Measurements from ENCODE around the gene CCDC40. TPM values are rescaled to one million over a fixed set of nuclear protein-coding genes. Genes with fewer than 3 reads are reported as not detected.

Gene CCDC40
- total RNA-seq, 1 experiment from 2014 or later: 14.2 TPM

DNA sequence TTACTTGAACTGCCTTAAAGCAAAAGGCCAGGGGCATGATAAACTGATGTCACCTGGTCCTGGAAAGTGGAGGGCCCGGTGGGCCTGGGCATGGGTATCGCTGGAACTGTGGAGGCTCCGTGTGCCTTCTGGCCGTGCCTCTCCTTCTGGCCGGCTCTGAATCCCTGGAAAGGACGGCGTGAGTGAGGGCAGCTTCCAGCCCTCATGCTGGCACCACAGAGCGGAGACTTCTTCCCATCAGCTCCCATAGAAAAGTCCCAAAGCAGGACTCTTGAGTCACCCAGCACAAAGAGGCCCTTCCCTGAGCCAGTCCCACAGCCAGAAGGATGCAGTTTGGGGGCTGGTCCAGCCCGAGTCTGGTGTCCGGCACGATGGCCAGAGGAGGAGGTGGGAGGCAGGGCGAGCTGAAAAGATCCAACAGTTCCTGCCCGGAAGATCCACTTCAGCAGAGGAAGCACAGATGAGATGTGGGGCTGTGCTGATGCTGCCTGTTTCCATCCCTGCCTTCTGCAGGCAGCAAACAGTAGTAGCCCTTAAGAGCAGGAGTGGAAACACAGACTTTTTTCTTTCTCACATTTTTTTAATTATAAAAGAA lies 72.7 kb downstream of the CCDC40 start:
- Histone ChIP-seq H4K20me1 (ENCODE audit: insufficient read depth) (no peaks in the 10 kb centered on the region), H3K4me3 (no peak overlapping the region), H3K4me2 (no peak overlapping the region), H3K36me3 (ENCODE audit: low read depth) (no peaks in the 10 kb centered on the region), H3K27ac (no peak overlapping the region), H3K9me3 (ENCODE audit: insufficient read depth, low read depth) (no peaks in the 10 kb centered on the region), H3K9me2 (ENCODE audit: insufficient read depth) (no peaks in the 10 kb centered on the region), H3K27me3 (ENCODE audit: insufficient read depth, low read depth) (no peaks in the 10 kb centered on the region), H2AFZ (no peak overlapping the region), H3K79me2 (ENCODE audit: low read depth) (no peaks in the 10 kb centered on the region), H3F3A (ENCODE audit: insufficient read depth, low read depth) (no peaks in the 10 kb centered on the region), H3K4me1 (replicated peaks; ENCODE audit: insufficient read depth) (no peaks in the 10 kb centered on the region)
- BruUV-seq (replicated peaks): no TSS peak
- intact Hi-C loops (cut with micrococcal nuclease; ENCODE audit: unreplicated experiment): no loop called here
- POLR2A ChIA-PET (ENCODE audit: unreplicated experiment): no interaction called here
- CTCF ChIA-PET: no interaction called here
- TF ChIP-seq, protein P1, sequence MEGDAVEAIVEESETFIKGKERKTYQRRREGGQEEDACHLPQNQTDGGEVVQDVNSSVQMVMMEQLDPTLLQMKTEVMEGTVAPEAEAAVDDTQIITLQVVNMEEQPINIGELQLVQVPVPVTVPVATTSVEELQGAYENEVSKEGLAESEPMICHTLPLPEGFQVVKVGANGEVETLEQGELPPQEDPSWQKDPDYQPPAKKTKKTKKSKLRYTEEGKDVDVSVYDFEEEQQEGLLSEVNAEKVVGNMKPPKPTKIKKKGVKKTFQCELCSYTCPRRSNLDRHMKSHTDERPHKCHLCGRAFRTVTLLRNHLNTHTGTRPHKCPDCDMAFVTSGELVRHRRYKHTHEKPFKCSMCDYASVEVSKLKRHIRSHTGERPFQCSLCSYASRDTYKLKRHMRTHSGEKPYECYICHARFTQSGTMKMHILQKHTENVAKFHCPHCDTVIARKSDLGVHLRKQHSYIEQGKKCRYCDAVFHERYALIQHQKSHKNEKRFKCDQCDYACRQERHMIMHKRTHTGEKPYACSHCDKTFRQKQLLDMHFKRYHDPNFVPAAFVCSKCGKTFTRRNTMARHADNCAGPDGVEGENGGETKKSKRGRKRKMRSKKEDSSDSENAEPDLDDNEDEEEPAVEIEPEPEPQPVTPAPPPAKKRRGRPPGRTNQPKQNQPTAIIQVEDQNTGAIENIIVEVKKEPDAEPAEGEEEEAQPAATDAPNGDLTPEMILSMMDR (conservative IDR thresholded peaks at IDR 0.05): no peak
- no peak for TF ChIP-seq EZH2 (IDR thresholded peaks at IDR 0.05; ENCODE audit: low read depth)
- DNase-seq: no peak

DNA sequence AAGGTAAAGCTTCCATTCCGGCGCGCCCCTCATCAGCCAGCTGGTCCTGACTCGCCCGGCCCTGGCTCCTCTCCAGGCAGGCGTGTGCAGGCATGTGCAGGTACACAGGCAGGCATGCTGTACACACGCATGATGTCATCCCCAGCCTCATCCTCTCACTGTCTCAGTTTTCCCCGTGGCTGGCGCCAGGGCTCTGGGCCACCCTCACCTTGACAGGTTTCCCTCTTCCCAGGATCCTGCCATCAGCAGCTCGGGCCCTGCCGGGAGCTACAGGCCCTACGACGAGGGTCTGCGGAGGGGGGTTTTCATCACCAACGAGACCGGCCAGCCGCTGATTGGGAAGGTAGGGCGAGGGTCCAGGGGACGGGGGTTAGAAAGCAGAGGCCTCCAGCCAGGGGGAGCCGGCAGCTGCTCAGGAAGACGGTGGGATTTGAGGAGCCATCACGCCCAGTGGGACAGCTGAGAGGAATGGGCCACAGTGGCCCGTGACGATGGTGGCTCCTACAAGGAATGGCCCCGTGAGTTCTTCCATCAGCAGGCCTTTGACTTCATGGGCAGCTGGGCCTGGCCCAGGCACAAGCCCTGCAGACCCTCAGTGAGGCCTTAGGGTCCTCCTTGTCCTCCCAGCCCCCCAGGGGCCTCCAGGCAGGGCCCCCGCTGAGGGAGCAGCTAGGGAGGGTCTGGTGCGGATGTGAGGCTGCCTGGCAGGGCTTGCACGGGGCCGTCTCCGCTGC lies 73.4 kb downstream of the CCDC40 start:
- H3K79me2 ChIP-seq (ENCODE audit: low read depth): no peaks in the 10 kb centered on the region
- no peaks in the 10 kb centered on the region for H3K36me3 ChIP-seq (ENCODE audit: low read depth)
- CTCF ChIA-PET: no interaction called here
- intact Hi-C loops (cut with micrococcal nuclease; ENCODE audit: unreplicated experiment): no loop called here
- no peaks in the 10 kb centered on the region for H3F3A ChIP-seq (ENCODE audit: insufficient read depth, low read depth)
- no peak overlapping the region for H2AFZ ChIP-seq
- TF ChIP-seq, protein P1 (conservative IDR thresholded peaks at IDR 0.05): no peak
- no peak for TF ChIP-seq EZH2 (IDR thresholded peaks at IDR 0.05; ENCODE audit: low read depth)
- no peaks in the 10 kb centered on the region for H3K27me3 ChIP-seq (ENCODE audit: insufficient read depth, low read depth)
- H4K20me1 ChIP-seq (ENCODE audit: insufficient read depth): no peaks in the 10 kb centered on the region
- H3K9me2 ChIP-seq (ENCODE audit: insufficient read depth): no peaks in the 10 kb centered on the region
- H3K9me3 ChIP-seq (ENCODE audit: insufficient read depth, low read depth): no peaks in the 10 kb centered on the region
- no peak overlapping the region for H3K4me2 ChIP-seq
- POLR2A ChIA-PET (ENCODE audit: unreplicated experiment): no interaction called here
- BruUV-seq (replicated peaks): no TSS peak
- no peaks in the 10 kb centered on the region for H3K4me1 ChIP-seq (replicated peaks; ENCODE audit: insufficient read depth)
- H3K4me3 ChIP-seq: no peak overlapping the region
- no peak overlapping the region for H3K27ac ChIP-seq
- no peak for DNase-seq

DNA sequence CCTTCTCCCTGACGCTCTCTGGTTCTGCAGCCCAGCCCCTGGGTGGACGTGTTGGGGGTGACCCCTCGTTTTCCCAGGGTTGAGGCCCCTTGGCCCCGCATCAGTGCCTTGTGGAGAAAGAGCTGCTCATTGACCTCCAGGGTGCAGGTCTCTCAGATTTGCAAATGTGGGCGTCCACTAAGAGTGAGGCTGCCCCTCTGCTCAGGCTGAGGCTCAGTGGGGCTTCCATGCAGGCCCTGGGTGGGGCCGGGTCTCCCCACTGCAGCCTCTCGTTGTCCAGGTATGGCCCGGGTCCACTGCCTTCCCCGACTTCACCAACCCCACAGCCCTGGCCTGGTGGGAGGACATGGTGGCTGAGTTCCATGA lies 74.0 kb downstream of the CCDC40 start:
- CTCF ChIA-PET: no interaction called here
- Histone ChIP-seq H3K27ac (no peak overlapping the region), H3K4me2 (no peak overlapping the region), H3K27me3 (ENCODE audit: insufficient read depth, low read depth) (no peaks in the 10 kb centered on the region), H3K79me2 (ENCODE audit: low read depth) (no peaks in the 10 kb centered on the region), H3K36me3 (ENCODE audit: low read depth) (no peaks in the 10 kb centered on the region), H2AFZ (no peak overlapping the region), H3F3A (ENCODE audit: insufficient read depth, low read depth) (no peaks in the 10 kb centered on the region), H3K4me3 (no peak overlapping the region), H3K9me3 (ENCODE audit: insufficient read depth, low read depth) (no peaks in the 10 kb centered on the region), H3K9me2 (ENCODE audit: insufficient read depth) (no peaks in the 10 kb centered on the region), H3K4me1 (replicated peaks; ENCODE audit: insufficient read depth) (no peaks in the 10 kb centered on the region), H4K20me1 (ENCODE audit: insufficient read depth) (no peaks in the 10 kb centered on the region)
- no peak for TF ChIP-seq EZH2 (IDR thresholded peaks at IDR 0.05; ENCODE audit: low read depth)
- TF ChIP-seq, protein P1 (conservative IDR thresholded peaks at IDR 0.05): no peak
- intact Hi-C loops (cut with micrococcal nuclease; ENCODE audit: unreplicated experiment): no loop called here
- no TSS peak for BruUV-seq (replicated peaks)
- DNase-seq: no peak
- POLR2A ChIA-PET (ENCODE audit: unreplicated experiment): no interaction called here
